Gastroesophageal sphincter (tissue), 4 donors: ENCODE measurements around the gene SLC7A8. TPM values are rescaled to one million over a fixed set of nuclear protein-coding genes. Genes with fewer than 3 reads are reported as not detected.
A peak's percentile ranks its signal among the peaks of the same experiment; 100 is the strongest.

Source experiments
- ATAC-seq: fragments of 150-250 bp; one replicate; pipeline ENCODE4 v1.9.1; 2016; ENCODE audit warnings: mild to moderate bottlenecking, moderate library complexity
- H3K27ac ChIP-seq, 4 donors: fragments of 200-600 bp; sonication (generic) in 3 of 4; 1 replicate in 3 of 4; 2 replicates in 1 of 4; pipeline ENCODE4 v1.5.1; 2016 to 2019
- H3K27me3 ChIP-seq: fragments of 200-600 bp; sonication (generic); one replicate; pipeline ENCODE4 v1.5.1; 2019
- H3K36me3 ChIP-seq, 2 donors: fragments of 200-600 bp; sonication (generic); one replicate each; pipeline ENCODE4 v1.5.1; 2019; ENCODE audit warnings: control low read depth in 1 of 2
- H3K4me1 ChIP-seq, 3 donors: fragments of 200-600 bp; sonication (generic); 1 replicate in 2 of 3; 2 replicates in 1 of 3; pipeline ENCODE4 v1.5.1; 2016 to 2019; ENCODE audit warnings: control low read depth in 2 of 3
- H3K4me3 ChIP-seq, 2 donors: fragments of 200-600 bp; sonication (generic); one replicate each; pipeline ENCODE4 v1.5.1; 2019; ENCODE audit warnings: mild to moderate bottlenecking in 1 of 2, moderate library complexity in 1 of 2
- H3K9me3 ChIP-seq, 3 donors: fragments of 200-600 bp; sonication (generic); one replicate each; pipeline ENCODE4 v1.5.1; 2017 to 2019; ENCODE audit warnings: control low read depth in 2 of 3
- CTCF ChIP-seq, 4 experiments: fragments of 200-600 bp in 2 of 4; fragments of 450-650 bp in 2 of 4; sonication (generic) in 1 of 4; IDR thresholded peaks; one replicate each; pipeline ENCODE4 v1.5.1; 2017 to 2019; ENCODE audit warnings: antibody characterized with exemption in 4 of 4, mild to moderate bottlenecking in 2 of 4, moderate library complexity in 2 of 4
- EP300 ChIP-seq: sonication (generic); formaldehyde crosslinking; IDR thresholded peaks from one replicate; pipeline ENCODE4 v1.6.1; 2017; ENCODE audit warnings: antibody characterized with exemption, mild to moderate bottlenecking
- POLR2A ChIP-seq, 2 donors: fragments of 450-650 bp; IDR thresholded peaks; one replicate each; pipeline ENCODE4 v1.6.1; 2017; ENCODE audit warnings: antibody characterized with exemption in 2 of 2, mild to moderate bottlenecking in 2 of 2, moderate library complexity in 1 of 2
- POLR2AphosphoS5 ChIP-seq: sonication (generic); formaldehyde crosslinking; IDR thresholded peaks from one replicate; pipeline ENCODE4 v1.6.1; 2017; ENCODE audit warnings: antibody characterized with exemption
- WGBS, 2 donors: methylation state at CpG; one replicate each; pipeline ENCODE4 v1.1.5; 2018; ENCODE audit warnings: low coverage in 1 of 2; 5-methylcytosine and 5-hydroxymethylcytosine counted together
- total RNA-seq, 4 donors: library from RNA; depleted of rRNA; stranded (reverse); fragments of >200 nt; gene quantifications; one replicate each; pipeline ENCODE4 v1.1.0, GENCODE V29; 2016

The SLC7A8 gene
- total RNA-seq, 4 donors from 2014 or later: 21.6 to 56.7 (median 32.2) TPM

- H3K4me1 ChIP-seq: peaks cover 0 to 10% (median 0%) of the 10 kb centered on the region in 3 donors
- H3K27me3 ChIP-seq: peaks cover 10% of the 10 kb centered on the region
- H3K27ac ChIP-seq: no peak overlapping the region
- H3K4me3 ChIP-seq: no peak overlapping the region
- no peak for ATAC-seq
- TF ChIP-seq POLR2AphosphoS5: no peak
- no peak for TF ChIP-seq POLR2A (IDR thresholded peaks at IDR 0.05)
- no peak for TF ChIP-seq EP300
- no peak for TF ChIP-seq CTCF (IDR thresholded peaks at IDR 0.05)
- no peaks in the 10 kb centered on the region for H3K36me3 ChIP-seq
- no peaks in the 10 kb centered on the region for H3K9me3 ChIP-seq
These were observed 76.8 kb downstream of the SLC7A8 start for GRCh38 chr14:23106747-23107045.

GRCh38 chr14:23105348-23105824 is 78.1 kb downstream of the SLC7A8 start:
- no peak overlapping the region for H3K27ac ChIP-seq
- 60 to 94% methylated on average over 1 to 3 of the region's 4 CpGs for WGBS, 2 donors
- H3K36me3 ChIP-seq: no peaks in the 10 kb centered on the region
- no peaks in the 10 kb centered on the region for H3K9me3 ChIP-seq
- no peak overlapping the region for H3K4me3 ChIP-seq
- no peaks in the 10 kb centered on the region for H3K27me3 ChIP-seq
- TF ChIP-seq CTCF (IDR thresholded peaks at IDR 0.05) (no peak), EP300 (no peak), POLR2A (IDR thresholded peaks at IDR 0.05) (no peak), POLR2AphosphoS5 (no peak)
- peaks cover 0 to 10% (median 0%) of the 10 kb centered on the region in 3 donors for H3K4me1 ChIP-seq
- ATAC-seq: no peak

- Histone ChIP-seq H3K27ac (no peak within 1 kb of the TSS), H3K36me3 (no peaks in the 10 kb centered on the region), H3K27me3 (no peaks in the 10 kb centered on the region), H3K9me3 (no peaks in the 10 kb centered on the region), H3K4me1 (peaks cover 0 to 10% (median 0%) of the 10 kb centered on the region in 3 donors), H3K4me3 (no peak within 1 kb of the TSS)
- TF ChIP-seq EP300: no peak
- ATAC-seq: peak; percentile 28
- 56 to 64% methylated on average over 7 to 10 of the region's 11 CpGs for WGBS, 2 donors
These were observed 78.7 kb downstream of the SLC7A8 start, which contains the start of gene CIROP for GRCh38 chr14:23104591-23105347. Gene CIROP (minus strand): TSS chr14:23104989. CDS start chr14:23104920, 69 bp downstream.

GRCh38 chr14:23104070-23104590 is 79.3 kb downstream of the SLC7A8 start:
- Histone ChIP-seq H3K9me3 (no peaks in the 10 kb centered on the region), H3K4me1 (peaks cover 0 to 10% (median 0%) of the 10 kb centered on the region in 3 donors), H3K27me3 (no peaks in the 10 kb centered on the region), H3K36me3 (peaks cover 0 to 3% of the 10 kb centered on the region in 2 donors), H3K4me3 (no peak overlapping the region), H3K27ac (no peak overlapping the region)
- no peak for ATAC-seq
- no peak for TF ChIP-seq POLR2A (IDR thresholded peaks at IDR 0.05)
- TF ChIP-seq EP300: no peak
- TF ChIP-seq CTCF (IDR thresholded peaks at IDR 0.05): no peak
- no peak for TF ChIP-seq POLR2AphosphoS5
- 75 to 83% methylated on average over 5 to 6 of the region's 6 CpGs for WGBS, 2 donors

- Histone ChIP-seq H3K36me3 (peaks cover 0 to 8% of the 10 kb centered on the region in 2 donors), H3K4me3 (no peak overlapping the region), H3K27ac (no peak overlapping the region), H3K9me3 (no peaks in the 10 kb centered on the region), H3K4me1 (peaks cover 0 to 10% (median 0%) of the 10 kb centered on the region in 3 donors), H3K27me3 (no peaks in the 10 kb centered on the region)
- no peak for ATAC-seq
- WGBS, 2 donors: 79% methylated on average over 4 of the region's 4 CpGs; no CpG with 5 or more reads in 1 of the 2 donors
- no peak for TF ChIP-seq EP300
- no peak for TF ChIP-seq POLR2A (IDR thresholded peaks at IDR 0.05)
- no peak for TF ChIP-seq POLR2AphosphoS5
- no peak for TF ChIP-seq CTCF (IDR thresholded peaks at IDR 0.05)
These were observed 79.9 kb downstream of the SLC7A8 start for GRCh38 chr14:23103581-23103980.
